ENCODE results near the gene TMEM132D.

DNA sequence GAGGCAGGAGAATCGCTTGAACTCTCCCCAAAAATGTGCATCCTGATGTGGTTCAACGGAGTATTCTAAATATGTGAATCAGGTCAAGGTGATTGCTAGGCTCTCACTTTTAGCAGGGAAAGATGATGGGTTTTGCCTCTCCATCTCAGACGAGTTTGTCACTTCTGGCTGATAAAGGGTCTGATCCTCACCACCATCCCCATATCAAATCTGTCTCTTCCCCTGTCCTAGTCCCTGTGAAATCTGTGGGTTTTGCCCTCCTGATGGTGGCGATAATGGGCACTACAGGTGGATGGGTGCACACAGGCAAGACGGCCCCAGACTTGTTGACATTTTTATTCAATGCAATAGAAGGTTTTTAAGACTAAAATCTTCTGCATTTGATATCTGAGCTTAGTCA lies 665.9 kb downstream of the TMEM132D start:
- TF ChIP-seq, protein P1, sequence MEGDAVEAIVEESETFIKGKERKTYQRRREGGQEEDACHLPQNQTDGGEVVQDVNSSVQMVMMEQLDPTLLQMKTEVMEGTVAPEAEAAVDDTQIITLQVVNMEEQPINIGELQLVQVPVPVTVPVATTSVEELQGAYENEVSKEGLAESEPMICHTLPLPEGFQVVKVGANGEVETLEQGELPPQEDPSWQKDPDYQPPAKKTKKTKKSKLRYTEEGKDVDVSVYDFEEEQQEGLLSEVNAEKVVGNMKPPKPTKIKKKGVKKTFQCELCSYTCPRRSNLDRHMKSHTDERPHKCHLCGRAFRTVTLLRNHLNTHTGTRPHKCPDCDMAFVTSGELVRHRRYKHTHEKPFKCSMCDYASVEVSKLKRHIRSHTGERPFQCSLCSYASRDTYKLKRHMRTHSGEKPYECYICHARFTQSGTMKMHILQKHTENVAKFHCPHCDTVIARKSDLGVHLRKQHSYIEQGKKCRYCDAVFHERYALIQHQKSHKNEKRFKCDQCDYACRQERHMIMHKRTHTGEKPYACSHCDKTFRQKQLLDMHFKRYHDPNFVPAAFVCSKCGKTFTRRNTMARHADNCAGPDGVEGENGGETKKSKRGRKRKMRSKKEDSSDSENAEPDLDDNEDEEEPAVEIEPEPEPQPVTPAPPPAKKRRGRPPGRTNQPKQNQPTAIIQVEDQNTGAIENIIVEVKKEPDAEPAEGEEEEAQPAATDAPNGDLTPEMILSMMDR (IDR thresholded peaks at IDR 0.05) = no peak
- TF ChIP-seq POLR2AphosphoS5 (IDR thresholded peaks at IDR 0.05) = no peak
